Trophoblast cell (in vitro differentiated cells and primary cell): Measurements from ENCODE around the gene MORN1.
A peak's percentile ranks its signal among the peaks of the same experiment; 100 is the strongest.
"Not testable (repeated sequence)": the region's sequence is repeated elsewhere in the genome, so short reads cannot be mapped to it uniquely, and the experiment has no call there.

Experiments used
- DNase-seq, 2 donors: peaks; one replicate each; pipeline ENCODE4 v3.0.0-alpha.2; 2016
- H2AFZ ChIP-seq: 2 replicates; pipeline ENCODE4 v1.6.1; 2013; ENCODE audit warnings: low read length, moderate library complexity, mild to moderate bottlenecking; ENCODE audit not compliant: insufficient read depth, poor library complexity
- H2AK5ac ChIP-seq: 2 replicates; pipeline ENCODE4 v1.6.1; 2013; ENCODE audit warnings: mild to moderate bottlenecking, low read length
- H2BK120ac ChIP-seq: 2 replicates; pipeline ENCODE4 v1.6.1; 2013; ENCODE audit warnings: low read length, mild to moderate bottlenecking, moderate library complexity; ENCODE audit not compliant: insufficient read depth, poor library complexity
- H2BK12ac ChIP-seq: 2 replicates; pipeline ENCODE4 v1.6.1; 2013; ENCODE audit warnings: mild to moderate bottlenecking, low read length, moderate library complexity
- H2BK5ac ChIP-seq: 2 replicates; pipeline ENCODE4 v1.6.1; 2013; ENCODE audit warnings: low read length, low read depth, moderate library complexity, mild to moderate bottlenecking; ENCODE audit not compliant: poor library complexity
- H3K14ac ChIP-seq: 2 replicates; pipeline ENCODE4 v1.6.1; 2013; ENCODE audit warnings: mild to moderate bottlenecking, low read length
- H3K18ac ChIP-seq: 2 replicates; pipeline ENCODE4 v1.6.1; 2013; ENCODE audit warnings: mild to moderate bottlenecking, low read length
- H3K23ac ChIP-seq: 2 replicates; pipeline ENCODE4 v1.6.1; 2013; ENCODE audit warnings: low read length
- H3K27ac ChIP-seq: 2 replicates; pipeline ENCODE4 v1.5.1; 2013; ENCODE audit warnings: low read depth, mild to moderate bottlenecking, inconsistent platforms, low read length, moderate library complexity
- H3K27me3 ChIP-seq: 2 replicates; pipeline ENCODE4 v1.6.1; 2013; ENCODE audit warnings: inconsistent platforms, mild to moderate bottlenecking, low read length, moderate library complexity; ENCODE audit not compliant: insufficient read depth
- H3K36me3 ChIP-seq, 2 experiments: 1 replicate in 1 of 2; 2 replicates in 1 of 2; pipeline ENCODE4 v1.6.1; 2013; ENCODE audit warnings: low read length in 2 of 2, mild to moderate bottlenecking in 2 of 2, moderate library complexity in 1 of 2; ENCODE audit not compliant: insufficient read depth in 2 of 2, control insufficient read depth in 1 of 2
- H3K4ac ChIP-seq: 2 replicates; pipeline ENCODE4 v1.6.1; 2013; ENCODE audit warnings: low read depth, mild to moderate bottlenecking, low read length, moderate library complexity
- H3K4me1 ChIP-seq, 2 experiments: 1 replicate in 1 of 2; 2 replicates in 1 of 2; pipeline ENCODE4 v1.6.1; 2013; ENCODE audit warnings: low read length in 2 of 2, mild to moderate bottlenecking in 2 of 2, moderate library complexity in 1 of 2; ENCODE audit not compliant: insufficient read depth in 2 of 2, control insufficient read depth in 1 of 2
- H3K4me2 ChIP-seq: 2 replicates; pipeline ENCODE4 v1.6.1; 2013; ENCODE audit warnings: inconsistent platforms, mild to moderate bottlenecking, low read length, moderate library complexity
- H3K4me3 ChIP-seq: 2 replicates; pipeline ENCODE4 v1.5.1; 2013; ENCODE audit warnings: mild to moderate bottlenecking, low read depth, low read length, inconsistent platforms
- H3K79me1 ChIP-seq: one replicate; pipeline ENCODE4 v1.6.1; 2013; ENCODE audit warnings: low read length
- H3K79me2 ChIP-seq: 2 replicates; pipeline ENCODE4 v1.6.1; 2013; ENCODE audit warnings: low read length, mild to moderate bottlenecking; ENCODE audit not compliant: control insufficient read depth, insufficient read depth, poor library complexity
- H3K9ac ChIP-seq: 2 replicates; pipeline ENCODE4 v1.6.1; 2013; ENCODE audit warnings: mild to moderate bottlenecking, low read length
- H3K9me3 ChIP-seq: 2 replicates; pipeline ENCODE4 v1.6.1; 2013; ENCODE audit warnings: low read depth, mild to moderate bottlenecking, control low read depth, inconsistent platforms, low read length; ENCODE audit not compliant: insufficient read depth
- H4K12ac ChIP-seq: 2 replicates; pipeline ENCODE4 v1.6.1; 2013; ENCODE audit warnings: low read depth, mild to moderate bottlenecking, low read length, moderate library complexity
- H4K8ac ChIP-seq: 2 replicates; pipeline ENCODE4 v1.6.1; 2013; ENCODE audit warnings: low read depth, mild to moderate bottlenecking, low read length, moderate library complexity
- H4K91ac ChIP-seq: one replicate; pipeline ENCODE4 v1.6.1; 2013; ENCODE audit warnings: low read depth, mild to moderate bottlenecking, low read length, moderate library complexity
- whole genome bisulfite sequencing: extraction: QIAGEN DNeasy Blood & Tissue Kit; methylation state at CpG from one replicate; pipeline ENCODE4 v1.1.7; 2013; ENCODE audit warnings: missing lambda C conversion rate; ENCODE audit not compliant: insufficient read length, insufficient coverage; ENCODE audit errors: extremely low coverage; 5-methylcytosine and 5-hydroxymethylcytosine counted together

MORN1 gene

GRCh38 chr1:2296614-2297013, 94.7 kb downstream of the MORN1 start:
- Histone ChIP-seq H3K79me2 (peaks cover 30% of the 10 kb centered on the region), H3K9me3 (peaks cover 8% of the 10 kb centered on the region), H3K14ac (no peak overlapping the region), H4K91ac (no peak overlapping the region), H3K36me3 (peaks cover 13 to 25% of the 10 kb centered on the region in 2 experiments), H2BK5ac (no peak overlapping the region), H3K18ac (no peak overlapping the region), H4K8ac (no peak overlapping the region), H3K4me3 (no peak overlapping the region), H3K4me2 (no peak overlapping the region), H3K4ac (no peak overlapping the region), H2BK12ac (no peak overlapping the region), H3K79me1 (no peaks in the 10 kb centered on the region), H3K23ac (no peak overlapping the region), H3K4me1 (peaks cover 3 to 9% of the 10 kb centered on the region in 2 experiments), H4K12ac (no peak overlapping the region), H2BK120ac (no peak overlapping the region), H2AFZ (no peak overlapping the region), H2AK5ac (no peak overlapping the region), H3K27ac (no peak overlapping the region), H3K27me3 (no peaks in the 10 kb centered on the region), H3K9ac (no peak overlapping the region)
- WGBS = no CpG with 5 or more reads among the region's 18 CpGs
- no peak for DNase-seq

DNA sequence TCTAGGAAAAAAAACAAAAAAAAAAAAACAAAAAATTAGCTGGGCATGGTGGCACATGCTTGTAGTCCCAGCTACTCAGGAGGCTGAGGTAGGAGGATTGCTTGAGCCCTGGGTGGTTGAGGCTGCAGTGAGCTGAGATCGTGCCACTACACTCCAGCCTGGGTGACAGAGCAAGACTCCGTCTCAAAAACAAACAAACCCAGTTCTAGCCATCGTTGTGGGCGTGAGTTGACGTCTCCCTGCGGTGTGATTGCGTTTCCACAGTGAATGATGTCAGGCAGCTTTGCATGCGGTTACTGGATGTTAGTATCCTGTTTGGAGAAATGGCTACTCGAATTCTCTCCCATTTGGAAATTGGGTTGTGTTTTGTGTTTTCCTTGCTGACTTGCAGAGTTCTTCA, 95.1 kb downstream of the MORN1 start:
- H2BK120ac ChIP-seq, DNase-seq, H2AFZ ChIP-seq, H4K8ac ChIP-seq, H4K12ac ChIP-seq, H3K9ac ChIP-seq, H3K14ac ChIP-seq, H3K9me3 ChIP-seq, H3K4ac ChIP-seq, H3K27me3 ChIP-seq, H3K23ac ChIP-seq, H3K4me3 ChIP-seq, H3K79me1 ChIP-seq, H2BK5ac ChIP-seq, H3K18ac ChIP-seq, H4K91ac ChIP-seq, H2AK5ac ChIP-seq, H3K4me1 ChIP-seq, H3K4me2 ChIP-seq, H2BK12ac ChIP-seq, H3K27ac ChIP-seq: not testable (repeated sequence)
- Histone ChIP-seq H3K79me2 (peaks cover 30% of the 10 kb centered on the region), H3K36me3 (peaks cover 13 to 22% of the 10 kb centered on the region in 2 experiments)
- no CpG with 5 or more reads among the region's 9 CpGs for WGBS

GRCh38 chr1:2295526-2295925, 95.8 kb downstream of the MORN1 start:
- Histone ChIP-seq H3K4me1 (peaks cover 3 to 9% of the 10 kb centered on the region in 2 experiments), H2BK5ac (no peak overlapping the region), H3K14ac (no peak overlapping the region), H2BK120ac (no peak overlapping the region), H3K79me2 (peaks cover 28% of the 10 kb centered on the region), H4K12ac (no peak overlapping the region), H3K18ac (no peak overlapping the region), H3K4me2 (no peak overlapping the region), H3K9ac (no peak overlapping the region), H2AFZ (no peak overlapping the region), H3K9me3 (peaks cover 8% of the 10 kb centered on the region), H3K27ac (no peak overlapping the region), H2AK5ac (no peak overlapping the region), H3K4me3 (peak overlapping the region; percentile 16), H3K4ac (peak overlapping the region; percentile 9), H4K8ac (no peak overlapping the region), H2BK12ac (no peak overlapping the region), H3K23ac (no peak overlapping the region), H3K36me3 (peaks cover 13 to 24% of the 10 kb centered on the region in 2 experiments), H4K91ac (no peak overlapping the region), H3K27me3 (no peaks in the 10 kb centered on the region), H3K79me1 (no peaks in the 10 kb centered on the region)
- no peak for DNase-seq
- whole genome bisulfite sequencing = no CpG with 5 or more reads among the region's 13 CpGs

DNA sequence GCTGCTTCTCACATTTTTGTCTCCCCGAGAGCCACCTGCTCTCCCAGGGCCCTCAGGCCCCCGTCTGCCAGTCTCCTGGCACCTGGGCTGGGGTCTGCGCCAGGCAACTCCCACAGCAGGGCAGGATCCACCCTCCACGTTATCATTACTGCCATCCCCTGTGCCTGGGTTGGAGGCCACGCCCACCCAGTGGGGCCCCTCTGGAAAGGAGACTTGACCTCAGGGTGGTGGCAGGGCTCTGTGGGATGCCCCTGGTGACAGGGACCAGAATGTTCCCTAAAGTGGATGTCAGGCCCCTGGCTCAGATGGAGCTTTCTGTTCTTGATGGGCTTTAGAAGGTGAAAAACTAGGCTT, 96.7 kb downstream of the MORN1 start:
- no CpG with 5 or more reads among the region's 5 CpGs for WGBS
- Histone ChIP-seq H3K9ac (no peak overlapping the region), H3K4me1 (peaks cover 2 to 6% of the 10 kb centered on the region in 2 experiments), H3K4ac (peak overlapping the region; percentile 54), H3K4me3 (no peak overlapping the region), H2BK5ac (no peak overlapping the region), H3K18ac (no peak overlapping the region), H3K27me3 (no peaks in the 10 kb centered on the region), H3K9me3 (peaks cover 8% of the 10 kb centered on the region), H3K14ac (no peak overlapping the region), H2BK120ac (no peak overlapping the region), H4K8ac (no peak overlapping the region), H4K12ac (no peak overlapping the region), H3K36me3 (peaks cover 13 to 24% of the 10 kb centered on the region in 2 experiments), H2AFZ (no peak overlapping the region), H3K27ac (no peak overlapping the region), H3K79me1 (no peaks in the 10 kb centered on the region), H3K23ac (no peak overlapping the region), H3K4me2 (no peak overlapping the region), H2BK12ac (no peak overlapping the region), H2AK5ac (no peak overlapping the region), H4K91ac (no peak overlapping the region), H3K79me2 (peaks cover 23% of the 10 kb centered on the region)
- no peak for DNase-seq
